GM11168 (cell line): Measurements from ENCODE around the gene ACOX2.

Source experiments
- in situ Hi-C: fragments of 300-500 bp; cut with MboI; formaldehyde crosslinking; loops from one replicate; pipeline ENCODE4 v1.12.0; 2022; ENCODE audit warnings: low sequenced_read_pairs; ENCODE audit not compliant: unreplicated experiment

The ACOX2 gene

DNA sequence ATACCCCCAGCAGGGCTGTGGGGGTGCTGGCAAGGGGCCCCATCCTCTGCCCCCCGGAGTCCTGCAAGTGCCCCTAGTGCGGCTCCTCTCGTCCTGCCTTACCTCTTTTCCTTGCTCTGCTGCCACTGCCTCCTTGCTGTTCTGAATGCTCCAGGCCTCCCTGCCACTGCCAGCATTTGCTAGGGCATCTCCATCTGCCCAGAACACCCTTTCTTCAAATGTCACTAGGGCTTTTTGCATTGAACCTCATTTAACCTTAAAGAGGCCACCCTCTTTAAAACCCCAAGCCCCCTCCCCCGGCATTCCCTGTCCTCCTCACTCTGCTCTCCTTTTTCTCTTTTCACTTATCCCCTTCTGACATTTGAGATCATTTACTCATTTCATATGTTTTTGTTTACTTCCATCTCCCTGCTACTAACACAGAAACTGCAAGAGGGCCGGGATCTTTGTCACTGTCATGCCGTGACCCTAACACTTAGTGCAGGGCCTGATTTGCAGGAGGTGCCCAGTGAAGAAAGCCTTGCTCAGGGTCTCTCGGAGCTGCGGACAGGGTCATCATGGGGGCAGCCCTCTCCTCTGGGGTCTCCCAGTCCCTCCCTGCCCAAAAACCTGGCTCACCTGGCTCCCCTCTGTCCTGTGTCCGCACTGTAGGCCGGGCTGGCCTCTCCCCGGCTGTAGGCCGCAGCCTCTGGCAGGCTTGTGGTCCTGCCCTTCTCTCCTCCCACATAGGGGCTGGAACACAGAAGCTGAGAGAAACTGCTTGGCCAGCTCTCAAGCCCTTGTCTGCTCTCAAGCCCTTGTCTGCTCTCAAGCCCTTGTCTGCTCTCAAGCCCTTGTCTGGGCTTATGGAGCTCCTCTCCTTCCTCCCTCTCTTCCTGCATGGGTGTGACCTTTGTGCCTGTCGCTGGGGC lies at the start of gene ACOX2:
Gene ACOX2, minus strand, starts transcription at position 690 of the 911 bp plus-strand sequence. CDS start 2,084 bp downstream, outside the sequence.
- in situ Hi-C loops: loop anchor here (10.0 kb wide), 1 partner anchor 212 kb away; no protein-coding TSS in a partner anchor

DNA sequence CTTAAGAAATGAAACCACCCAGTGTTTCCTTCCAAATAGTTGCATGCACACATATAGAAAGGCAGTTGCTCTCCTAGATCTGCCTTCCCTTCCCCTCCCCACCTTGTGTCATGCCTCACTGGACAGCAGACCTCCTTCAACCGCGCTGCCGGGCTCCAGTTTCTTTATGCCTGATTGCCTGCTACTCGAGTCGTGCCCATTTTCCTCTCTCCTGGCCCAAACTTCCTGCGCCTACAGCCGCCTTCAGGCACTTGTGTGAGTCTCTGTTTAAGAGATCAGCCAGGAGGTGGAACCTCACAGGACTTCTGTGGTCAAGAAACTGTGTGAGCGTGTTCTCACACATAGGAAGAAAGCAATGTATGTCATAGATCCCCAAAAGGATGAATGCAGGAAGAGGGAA lies 49.0 kb upstream of the ACOX2 start:
- in situ Hi-C loops: no loop called here

DNA sequence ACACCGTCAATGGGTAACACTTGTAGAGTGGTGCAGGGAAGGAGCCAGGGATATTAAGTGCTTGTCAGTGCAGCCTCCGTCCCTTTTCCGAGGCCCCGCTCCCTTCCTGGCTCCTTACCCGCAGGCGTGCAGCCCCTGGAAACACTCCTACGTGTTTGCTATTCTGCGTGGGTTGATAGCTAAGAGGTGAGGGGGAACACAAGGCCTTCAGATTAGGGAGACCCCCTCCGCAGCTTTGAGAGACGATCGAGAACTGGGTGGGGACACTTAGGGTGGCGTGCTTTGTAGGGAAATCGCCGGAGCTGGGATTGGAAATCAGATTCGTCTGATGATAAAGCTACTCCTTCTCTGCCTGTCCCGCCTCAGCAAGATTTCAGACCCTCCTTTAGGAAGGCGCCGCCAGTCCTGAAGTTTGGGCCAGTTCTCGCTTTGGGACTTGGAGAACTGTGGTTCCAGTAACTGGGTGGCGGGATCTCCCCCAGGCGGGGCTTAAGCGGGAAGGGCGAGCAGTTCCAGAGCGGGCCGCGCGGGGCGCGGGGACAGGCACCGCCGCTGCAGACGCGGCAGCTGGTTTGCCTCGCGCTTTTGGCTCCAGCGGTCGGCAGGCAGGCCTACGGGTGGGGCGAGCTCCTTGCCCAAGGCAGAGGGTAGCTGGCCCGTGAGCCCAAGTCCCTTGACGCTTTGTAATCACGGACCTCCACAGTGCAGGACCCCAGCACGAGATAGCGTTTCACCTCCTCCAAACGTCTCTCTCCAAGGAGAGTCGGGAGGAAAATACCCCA lies 48.2 kb upstream of the ACOX2 start:
- in situ Hi-C loops: no loop called here

DNA sequence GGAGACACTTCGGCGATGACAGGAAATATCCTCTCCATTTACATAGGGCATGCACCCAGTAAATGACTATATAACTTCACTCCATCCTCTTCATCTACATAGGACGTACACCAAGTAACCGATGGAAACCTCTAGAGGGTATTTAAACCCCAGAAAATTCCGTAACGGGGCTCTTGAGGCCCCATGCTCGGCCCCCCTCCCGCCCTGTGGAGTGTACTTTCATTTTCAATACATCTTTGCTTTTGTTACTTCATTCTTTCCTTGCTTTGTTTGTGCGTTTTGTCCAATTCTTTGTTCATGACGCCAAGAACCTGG lies 47.7 kb upstream of the ACOX2 start:
- in situ Hi-C loops: no loop called here

DNA sequence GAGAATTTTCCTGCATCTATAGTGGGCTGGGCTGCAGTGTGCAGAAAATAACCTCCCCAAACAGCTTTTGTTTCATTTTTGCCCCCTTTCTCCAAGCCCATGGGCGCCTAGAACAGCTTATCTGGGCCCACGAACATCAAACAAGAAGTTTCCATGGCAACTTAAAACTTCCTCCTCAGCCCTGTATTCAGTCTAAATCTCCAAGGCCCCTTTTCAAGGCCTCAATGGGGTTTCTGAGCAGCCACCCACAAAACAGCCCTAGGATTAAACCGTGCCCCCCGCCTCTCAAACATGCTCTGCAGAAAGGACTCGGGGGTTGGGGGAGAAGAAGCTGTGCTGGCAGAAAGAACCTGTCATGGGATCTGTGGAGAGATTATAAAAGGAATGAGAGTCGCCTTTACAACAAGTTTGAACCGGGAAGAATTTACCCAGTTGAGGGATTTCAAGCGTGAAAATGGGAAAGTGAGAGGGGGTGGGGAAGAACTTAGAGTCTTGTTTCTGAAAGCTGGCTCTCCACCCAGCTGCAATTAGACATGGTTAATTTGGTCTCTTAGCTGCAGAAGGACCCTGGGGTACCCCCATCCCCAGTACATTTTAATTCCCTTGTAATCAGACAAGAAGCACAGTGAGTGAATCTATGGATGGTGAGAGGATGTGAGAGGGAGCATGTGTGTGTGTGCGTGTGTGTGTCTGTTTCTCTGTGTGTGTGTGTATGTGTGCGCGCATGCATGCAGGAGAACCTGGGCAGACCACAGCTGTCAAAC lies 44.5 kb upstream of the ACOX2 start:
- in situ Hi-C loops: no loop called here

DNA sequence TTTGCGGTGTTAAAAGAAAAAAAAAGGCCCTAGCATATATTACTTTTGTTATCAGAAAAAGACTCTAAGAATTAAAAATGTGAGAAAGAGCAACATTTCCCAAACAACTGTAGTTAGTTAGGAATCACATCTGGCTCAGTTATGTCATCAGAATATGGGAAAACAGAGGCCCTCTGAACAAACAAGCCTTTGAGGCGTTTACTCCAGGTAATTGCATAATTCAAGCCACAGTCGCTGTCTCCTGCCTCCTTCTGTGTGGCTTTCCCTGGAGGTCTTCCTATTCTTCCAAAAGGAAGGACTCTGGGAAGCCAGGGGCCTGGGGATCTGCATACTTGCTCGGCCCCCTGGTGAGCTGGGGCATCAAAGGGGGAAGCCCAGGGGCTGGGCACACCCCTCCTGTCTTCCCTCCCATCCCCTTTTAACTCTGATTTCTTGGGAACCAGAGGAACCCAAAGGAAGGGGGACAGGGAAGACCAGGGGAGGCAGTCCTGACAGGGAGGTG lies 43.9 kb upstream of the ACOX2 start:
- in situ Hi-C loops: no loop called here

DNA sequence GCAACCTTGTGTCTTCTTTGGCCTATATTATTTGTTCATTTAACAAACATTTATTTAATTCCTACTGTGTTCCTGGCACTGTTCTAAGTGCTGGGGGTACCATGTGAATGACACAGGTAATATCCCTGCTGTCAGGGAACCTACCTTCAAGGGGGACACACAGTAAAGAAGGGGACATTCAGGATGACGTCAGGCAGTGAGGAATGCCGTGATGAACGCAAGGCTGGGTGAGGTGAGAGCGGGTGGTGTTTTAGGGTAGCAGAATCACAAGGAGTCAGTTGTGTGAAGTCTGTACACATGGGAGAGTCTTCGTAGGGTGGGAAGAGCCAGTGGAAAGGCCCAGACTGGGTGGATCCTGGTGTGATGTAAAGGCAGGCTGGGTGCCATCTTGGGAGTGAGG lies 41.9 kb upstream of the ACOX2 start:
- in situ Hi-C loops: no loop called here

DNA sequence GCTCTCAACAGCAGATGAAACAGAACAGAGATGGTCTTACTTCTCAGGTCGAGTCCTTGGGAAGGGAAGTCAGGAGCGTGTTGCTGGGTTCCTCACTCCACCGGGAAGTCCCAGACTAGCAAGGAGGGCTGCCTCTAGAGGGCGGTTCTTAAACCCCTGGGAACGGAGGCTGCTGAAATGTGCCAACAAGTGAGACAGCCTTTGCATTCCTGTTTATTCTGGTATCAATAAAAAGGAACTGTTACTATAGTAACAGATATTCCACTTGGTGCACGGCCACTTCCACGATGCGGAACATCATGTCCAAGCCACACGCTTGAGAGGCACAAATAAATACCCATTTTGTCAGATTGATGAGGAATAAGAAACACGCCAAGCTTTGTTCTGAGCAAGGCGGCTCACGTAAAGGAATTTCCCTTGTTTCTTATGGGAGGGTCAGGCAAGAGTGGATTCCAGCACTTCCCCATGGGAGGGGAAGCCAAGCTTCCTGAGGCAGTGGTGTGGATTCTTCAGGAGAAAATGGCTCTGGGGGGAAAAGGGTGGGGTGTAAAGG lies 40.4 kb upstream of the ACOX2 start, which contains the start of gene FAM107A:
Gene FAM107A, minus strand, starts transcription at position 123 of the 553 bp plus-strand sequence. CDS start 7,531 bp downstream, outside the sequence.
- in situ Hi-C loops: no loop called here

DNA sequence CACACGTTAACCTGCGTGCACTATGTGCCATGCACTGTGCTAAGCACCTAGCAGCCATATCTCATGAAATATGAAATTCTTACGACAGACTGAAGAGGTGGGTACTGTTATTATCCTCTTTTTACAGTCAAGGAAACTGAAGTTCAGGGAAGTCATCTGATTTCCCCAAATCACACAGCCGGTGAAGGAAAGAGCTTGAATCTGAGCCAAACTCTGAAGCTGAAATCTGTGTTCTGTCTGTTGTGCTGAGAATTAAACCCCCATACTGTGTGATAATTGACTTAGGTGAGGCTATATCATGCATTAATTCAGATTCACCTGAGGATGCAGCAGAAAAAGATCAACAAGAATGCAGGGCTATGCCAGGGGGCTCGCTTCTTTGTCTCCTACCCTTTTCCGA lies 39.7 kb upstream of the ACOX2 start:
- in situ Hi-C loops: no loop called here

DNA sequence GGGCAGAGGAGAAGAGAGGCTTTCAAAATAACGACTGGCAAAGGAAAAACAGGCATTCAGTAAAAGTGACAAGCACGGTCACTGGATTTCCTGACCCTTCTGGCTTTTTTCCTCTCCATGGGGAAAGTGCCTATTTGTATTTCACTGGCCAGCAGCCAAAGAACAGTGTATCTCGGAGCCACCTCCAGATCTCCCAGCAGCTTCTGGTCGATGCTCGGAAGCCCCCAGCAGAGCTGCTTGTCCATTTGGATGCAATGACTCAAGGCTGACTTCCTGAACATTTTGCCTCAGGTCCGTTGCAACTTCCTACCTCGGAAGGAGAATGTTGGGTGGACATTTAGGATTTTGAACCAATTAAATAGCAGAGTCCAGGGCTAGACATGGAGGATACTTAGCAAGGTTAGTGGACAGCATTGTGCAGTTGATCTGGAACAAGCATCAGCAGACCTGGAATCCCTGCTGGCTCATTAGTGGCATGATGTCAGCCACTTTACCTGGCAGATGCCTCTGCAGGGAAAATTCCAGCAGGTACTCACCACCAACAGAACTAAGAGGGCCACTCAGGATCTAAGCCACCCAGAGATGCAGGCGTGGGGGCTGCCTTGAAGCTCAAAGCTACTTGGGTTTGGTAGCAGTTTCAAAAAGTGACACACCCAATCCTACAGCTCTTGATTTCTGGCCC lies 39.1 kb upstream of the ACOX2 start:
- in situ Hi-C loops: no loop called here

DNA sequence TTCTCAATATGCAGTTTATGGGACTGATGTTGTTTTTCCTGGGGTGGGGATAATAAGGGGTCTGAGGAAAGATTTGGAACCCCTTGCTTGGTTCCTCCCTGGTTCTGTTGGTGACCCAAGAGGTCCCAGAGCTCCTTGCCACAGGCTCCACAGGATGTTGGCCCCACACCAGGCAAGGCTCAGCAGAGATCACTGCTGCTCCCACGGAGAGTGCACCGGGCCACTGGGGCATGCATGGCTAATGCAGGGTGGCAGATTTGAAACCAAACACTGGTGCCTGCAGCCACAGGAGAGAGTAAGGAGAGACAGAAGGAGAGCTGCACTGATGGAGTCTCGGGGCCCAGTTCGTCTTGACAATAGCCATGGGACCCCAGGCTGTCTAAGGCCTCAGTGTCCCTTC lies 37.7 kb upstream of the ACOX2 start:
- in situ Hi-C loops: no loop called here

DNA sequence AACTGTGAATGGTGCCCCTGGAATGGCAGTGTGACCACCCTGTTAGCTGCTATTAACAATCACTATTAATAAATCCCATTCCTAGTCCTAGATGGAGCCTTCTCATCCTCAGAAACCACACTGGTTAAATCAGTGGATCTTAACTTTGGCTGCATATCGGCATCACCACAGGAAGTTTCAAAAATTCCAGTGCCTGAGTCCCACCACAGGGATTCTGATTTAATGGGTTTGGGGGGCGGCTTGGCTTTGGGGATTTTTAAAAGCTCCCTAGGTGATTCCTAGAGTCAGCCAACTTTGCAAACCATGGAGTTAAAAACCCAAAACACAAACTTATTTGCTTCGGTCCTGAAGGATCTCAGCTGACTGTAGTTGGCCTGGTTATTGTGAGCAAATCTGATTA lies 37.1 kb upstream of the ACOX2 start:
- in situ Hi-C loops: no loop called here

DNA sequence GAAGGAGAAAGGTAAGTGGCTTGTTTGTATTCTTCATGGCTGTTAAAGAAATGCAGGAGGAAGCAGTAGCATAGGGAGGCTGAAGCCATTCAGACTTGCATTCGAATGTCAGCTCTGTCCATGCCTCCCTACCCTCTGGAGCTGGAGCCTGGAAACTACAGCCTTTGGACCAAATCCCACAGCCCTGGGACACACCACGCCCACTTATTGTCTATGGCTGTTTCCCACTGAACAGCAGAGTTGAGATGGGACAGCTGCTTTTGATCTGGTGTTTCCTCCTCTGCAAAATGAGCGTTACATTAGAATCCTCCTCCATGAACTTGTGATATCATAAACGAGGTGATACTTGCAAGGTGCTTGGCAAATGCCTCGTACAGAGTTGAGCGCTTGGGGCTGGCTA lies 36.6 kb upstream of the ACOX2 start:
- in situ Hi-C loops: no loop called here

DNA sequence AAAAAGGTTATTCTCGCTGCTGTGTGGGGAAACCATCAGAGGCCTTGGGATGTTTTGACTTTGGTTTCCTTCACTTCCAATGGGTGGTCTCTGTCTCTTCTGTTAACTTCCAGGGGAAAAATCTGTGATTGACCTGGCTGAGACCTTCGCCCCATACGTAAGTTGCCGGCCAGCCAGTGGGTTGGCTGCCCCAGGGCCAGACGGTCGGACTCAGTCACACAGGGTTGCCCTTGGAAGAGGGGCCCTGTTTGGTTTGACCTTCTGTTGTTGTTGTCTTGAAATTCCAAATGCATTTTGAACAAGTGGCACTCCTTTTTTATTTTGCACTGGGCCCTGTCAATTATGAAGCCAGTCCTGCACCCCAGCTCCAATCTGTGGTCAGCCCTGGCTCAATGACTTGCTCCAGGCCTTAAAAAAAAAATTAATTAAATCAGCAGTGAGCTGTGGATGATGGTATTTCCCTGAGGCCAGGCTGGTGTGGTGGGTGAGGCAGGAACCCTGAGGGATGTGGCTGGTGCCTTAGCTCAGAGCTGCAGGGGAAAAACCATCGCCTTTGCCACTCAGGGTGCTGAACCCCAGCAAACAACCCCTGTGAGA lies 35.7 kb upstream of the ACOX2 start:
- in situ Hi-C loops: no loop called here

DNA sequence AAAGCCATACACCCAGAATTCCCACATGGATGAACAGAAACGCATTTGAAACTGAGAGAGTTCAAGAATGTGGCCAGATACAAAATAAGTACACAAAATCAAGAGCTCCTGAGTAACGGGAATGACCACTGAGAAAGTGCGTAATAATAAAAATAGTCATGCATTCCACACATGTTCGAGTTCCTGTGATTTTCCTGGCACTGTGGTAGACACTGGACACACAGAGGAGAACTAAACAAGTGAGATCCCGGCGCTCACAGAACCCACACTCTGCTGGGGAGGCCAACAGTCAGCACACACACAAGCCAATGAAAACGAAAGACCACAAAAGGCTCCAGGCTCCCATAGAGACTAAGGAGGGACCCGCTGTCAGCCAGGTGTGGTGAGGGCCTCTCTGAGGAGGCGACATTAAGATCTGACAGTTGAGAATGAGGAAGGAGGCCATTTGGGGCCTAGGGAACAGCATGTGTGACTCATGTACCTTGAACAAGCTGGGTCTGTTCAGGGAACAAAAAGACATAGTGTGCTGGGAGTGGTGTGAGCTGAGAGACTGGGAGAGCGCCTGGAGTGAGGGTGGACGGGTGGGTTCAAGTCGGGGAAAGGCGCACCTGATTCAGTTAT lies 35.1 kb upstream of the ACOX2 start:
- in situ Hi-C loops: no loop called here

DNA sequence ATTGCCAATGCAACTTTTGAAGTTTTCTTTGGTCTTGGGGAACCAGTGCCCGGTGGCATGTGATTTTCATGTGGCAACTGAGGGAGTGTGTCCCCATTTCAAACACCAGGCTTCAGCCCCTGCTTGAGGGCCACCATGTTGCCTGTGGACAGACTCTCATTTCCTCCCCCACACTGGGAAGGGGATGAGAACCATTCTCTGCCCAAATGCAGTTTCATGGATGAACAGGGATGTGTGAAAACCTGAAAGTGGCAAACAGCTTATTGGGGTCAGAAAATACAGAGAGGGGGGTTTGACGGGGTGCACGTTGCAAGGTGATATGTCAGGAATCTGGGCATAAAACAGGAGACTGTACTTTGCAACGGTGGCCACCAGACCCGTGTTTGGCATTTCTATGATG lies 33.9 kb upstream of the ACOX2 start:
- in situ Hi-C loops: no loop called here

DNA sequence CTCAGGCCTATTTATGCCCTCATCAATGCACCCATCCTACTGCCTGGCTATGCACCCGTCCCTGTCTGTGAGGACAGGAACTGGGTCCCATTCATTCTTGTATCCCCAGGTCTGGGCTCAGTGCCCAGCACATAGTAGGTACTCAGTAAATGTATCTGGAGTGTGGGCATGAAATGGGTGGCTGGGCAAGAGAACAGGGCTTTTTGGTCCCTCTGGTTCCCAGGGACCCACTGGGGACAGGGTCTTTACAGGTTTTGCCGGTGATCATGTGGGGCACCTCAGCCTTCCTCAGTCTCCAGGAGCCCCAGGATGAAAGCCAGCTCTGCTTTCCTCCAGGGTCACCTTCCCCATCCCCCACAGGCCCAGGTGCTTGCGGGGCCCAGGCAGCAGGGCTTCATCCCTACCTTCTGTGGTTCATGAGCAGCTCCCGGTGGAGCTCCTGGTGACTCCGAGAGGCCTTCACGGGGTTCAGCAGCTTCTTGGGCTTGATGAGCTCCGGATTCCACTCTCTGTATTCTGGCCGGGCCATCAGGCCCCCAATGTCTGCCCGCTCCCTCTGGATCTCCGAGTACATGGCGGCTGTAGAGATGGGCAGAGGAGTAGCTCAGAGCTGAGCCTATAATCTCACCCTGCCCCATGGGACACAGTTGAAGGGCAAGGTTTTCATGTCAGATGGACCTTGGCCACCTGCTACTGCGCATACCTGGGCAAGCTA lies 32.5 kb upstream of the ACOX2 start:
- in situ Hi-C loops: no loop called here

DNA sequence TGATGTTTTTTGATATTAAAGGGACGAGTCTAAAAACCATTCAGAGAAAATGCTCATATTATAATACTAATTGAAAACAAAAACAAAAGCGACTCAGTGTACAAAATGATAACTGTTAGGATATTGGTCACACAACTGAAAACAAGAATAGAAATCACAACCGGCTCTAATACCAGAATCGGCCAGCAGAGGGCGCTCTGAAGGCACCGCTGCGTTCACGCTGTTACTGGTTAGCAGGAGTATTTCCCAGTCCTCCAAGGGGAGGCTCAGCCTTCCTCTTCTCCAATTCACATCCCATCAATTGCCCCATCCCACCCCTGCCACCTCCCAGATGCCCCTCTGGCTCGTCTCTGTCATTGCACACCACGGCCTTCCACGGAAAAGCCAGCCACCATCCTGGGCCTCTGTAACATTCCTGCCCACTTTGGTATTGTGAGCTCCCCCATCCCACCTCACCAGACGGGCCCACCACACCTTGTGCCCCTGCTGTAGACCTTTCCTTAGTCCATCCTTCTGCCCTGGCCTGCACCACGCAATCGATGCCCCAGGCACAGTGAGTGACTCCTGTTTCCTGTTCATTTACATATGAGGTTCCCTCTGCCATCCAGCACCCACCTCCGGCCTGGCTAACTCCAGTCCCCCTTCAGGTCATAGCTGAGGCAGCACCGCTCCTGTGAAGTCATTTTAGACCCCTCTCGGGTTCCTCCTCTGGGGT lies 31.7 kb upstream of the ACOX2 start:
- in situ Hi-C loops: no loop called here
